Tongue (tissue), 2 donors: Measurements from ENCODE around the gene FKBP3. TPM values are rescaled to one million over a fixed set of nuclear protein-coding genes. Genes with fewer than 3 reads are reported as not detected.
"Not testable (repeated sequence)": the region's sequence is repeated elsewhere in the genome, so short reads cannot be mapped to it uniquely, and the experiment has no call there.

Experiments
- DNase-seq: peaks from one replicate; pipeline ENCODE4 v3.0.0-alpha.2; 2015
- total RNA-seq: library from RNA; depleted of rRNA; stranded (reverse); fragments of >200 nt; gene quantifications from one replicate; pipeline ENCODE4 v1.2.3, GENCODE V29; 2014

FKBP3 gene
- total RNA-seq, 1 donor from 2014 or later: 62.4 TPM

DNA sequence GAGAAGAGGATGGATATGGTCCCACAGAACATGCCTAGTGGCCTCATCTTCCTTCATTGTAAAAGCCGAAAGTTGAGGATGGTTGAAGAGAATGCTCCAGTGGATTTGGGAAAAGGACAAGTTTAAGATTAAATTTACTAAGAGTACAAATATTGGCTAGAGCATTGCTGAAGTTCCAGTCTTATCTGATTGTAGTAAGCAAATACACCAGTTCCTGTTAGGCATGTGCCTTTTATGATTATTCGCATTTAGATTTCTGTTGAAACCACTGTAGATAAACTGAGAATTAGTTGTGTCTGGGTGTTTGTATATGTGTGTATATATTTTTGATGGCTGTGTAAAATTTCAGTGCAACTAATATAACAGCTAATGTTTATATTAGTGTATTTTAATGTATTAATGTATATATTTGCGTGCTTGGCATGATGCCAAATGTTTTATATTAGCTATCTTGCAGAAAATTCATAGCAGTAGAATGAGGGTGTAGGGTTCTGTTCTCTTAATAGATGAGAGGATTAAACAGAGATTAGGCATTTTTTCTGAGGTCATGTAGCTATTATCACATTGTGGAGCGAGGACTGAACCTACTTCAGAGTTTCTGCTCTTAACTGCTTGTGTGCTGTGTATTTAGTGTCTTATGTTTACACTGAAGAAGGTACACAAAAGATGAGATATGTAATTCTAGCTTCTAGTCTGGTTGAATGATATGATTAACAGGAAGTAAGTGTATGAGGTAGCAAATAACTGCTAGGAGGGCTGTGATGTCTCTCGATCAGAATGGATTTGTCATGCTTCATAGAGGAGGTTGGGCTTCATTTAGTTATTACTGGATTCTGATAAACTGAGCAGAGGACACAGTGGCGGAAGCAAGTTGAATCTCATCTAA is 21.1 kb downstream of the FKBP3 start:
- no peak for DNase-seq

DNA sequence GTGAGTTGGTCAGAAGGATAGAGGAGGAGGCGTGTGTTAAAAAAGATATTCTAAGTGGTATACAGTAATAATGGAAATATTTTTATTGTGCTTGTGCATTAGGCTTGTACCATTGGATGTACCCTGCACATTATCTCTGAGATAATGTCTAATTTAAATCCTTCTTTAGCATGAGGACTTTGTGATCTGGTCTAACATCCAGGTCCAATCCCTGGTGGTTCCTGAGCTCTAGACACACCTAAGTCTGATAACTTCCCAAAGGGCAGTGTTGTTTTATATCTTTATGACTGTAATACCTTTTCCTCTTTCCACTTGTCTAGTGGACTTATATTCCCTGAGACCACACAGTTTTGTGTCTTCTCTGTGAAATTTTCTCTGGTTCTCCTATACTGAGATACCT is 29.7 kb downstream of the FKBP3 start:
- DNase-seq: no peak

DNA sequence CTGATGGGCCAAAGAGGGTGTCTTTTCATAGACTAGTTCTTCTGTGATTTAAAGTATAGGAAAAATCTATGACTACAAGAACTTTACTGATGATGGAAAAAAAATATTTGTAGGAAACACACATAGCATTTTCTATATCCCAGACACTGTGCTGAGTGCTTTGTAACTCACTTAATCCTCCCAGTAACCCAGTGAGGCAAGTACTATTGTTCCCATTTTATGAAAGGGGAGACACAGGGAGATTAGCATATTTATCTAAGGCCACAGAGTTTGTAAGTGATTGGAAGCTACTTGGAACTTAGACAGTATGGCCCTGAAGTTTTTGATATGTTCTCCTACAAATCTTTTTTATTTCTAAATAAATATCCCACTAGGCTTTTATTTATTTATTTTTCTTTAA is 30.5 kb downstream of the FKBP3 start:
- DNase-seq: no peak

DNA sequence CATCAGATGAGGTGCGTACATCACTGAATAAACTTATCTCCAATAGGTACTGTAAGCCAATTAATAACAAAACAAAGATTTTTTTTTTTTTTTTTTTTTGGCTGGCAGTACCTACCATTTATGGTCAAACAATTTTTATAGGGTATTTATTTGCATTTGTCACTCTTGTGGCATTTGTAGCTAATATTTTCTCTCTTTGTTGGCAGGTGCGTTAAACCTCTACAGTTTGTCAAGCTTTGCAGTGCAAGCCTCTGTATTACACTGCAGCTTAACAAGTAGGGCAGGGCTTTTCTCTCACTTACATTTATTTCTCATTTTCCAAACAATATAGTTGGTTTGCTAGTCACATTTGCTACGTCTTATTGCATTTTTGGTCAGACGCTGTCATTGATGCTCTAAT is 38.1 kb downstream of the FKBP3 start:
- no peak for DNase-seq

DNA sequence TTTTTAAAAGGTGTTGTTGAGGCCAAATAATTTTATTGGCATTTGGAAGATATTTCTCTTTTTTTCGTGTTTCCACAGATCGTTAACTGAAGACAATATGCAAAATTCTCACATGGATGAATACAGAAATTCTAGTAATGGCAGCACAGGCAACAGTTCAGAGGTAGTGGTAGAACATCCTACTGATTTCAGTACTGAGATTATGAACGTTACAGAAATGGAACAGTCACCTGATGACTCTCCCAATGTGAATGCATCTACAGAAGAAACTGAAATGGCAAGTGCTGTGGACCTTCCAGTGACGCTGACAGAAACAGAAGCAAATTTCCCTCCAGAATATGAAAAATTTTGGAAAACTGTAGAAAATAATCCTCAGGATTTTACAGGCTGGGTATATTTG is 39.1 kb downstream of the FKBP3 start:
- no peak for DNase-seq

DNA sequence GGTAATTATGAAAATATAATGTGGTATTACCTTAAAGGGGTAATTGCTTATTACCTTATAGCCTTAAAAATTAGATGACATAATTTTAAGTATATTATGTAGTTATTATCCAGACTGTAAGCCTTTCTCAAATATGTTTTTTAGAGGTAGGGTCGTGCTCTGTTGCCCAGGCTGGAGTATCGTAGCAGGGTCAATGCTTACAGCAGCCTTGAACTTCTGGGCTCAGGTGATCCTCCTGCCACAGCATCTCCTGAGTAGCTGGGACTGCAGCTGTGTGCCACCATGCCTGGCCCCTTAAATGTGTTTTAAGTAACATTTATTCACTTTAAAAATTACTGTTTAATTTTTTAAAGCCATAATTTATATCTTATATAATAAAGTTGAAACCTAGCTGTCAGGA is 40.0 kb downstream of the FKBP3 start:
- no peak for DNase-seq

DNA sequence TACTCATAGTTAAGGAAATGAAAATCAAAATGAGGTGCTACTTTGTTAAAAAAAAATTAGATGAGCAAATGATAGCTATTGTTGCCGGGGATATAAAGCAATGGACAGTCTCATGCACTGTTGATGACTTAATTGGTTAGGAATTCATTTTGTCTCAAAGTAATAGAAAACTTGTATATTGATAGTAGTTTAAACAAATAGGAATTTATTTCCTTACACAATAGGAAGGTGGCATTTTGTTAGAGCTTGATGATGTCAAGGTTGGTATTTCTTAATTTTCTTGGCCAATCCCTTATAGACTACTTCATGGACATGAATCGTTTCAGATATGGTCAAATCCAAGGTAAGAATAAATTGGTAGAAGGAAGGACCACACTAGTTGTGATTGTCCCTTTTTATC is 42.6 kb downstream of the FKBP3 start:
- DNase-seq: no peak

DNA sequence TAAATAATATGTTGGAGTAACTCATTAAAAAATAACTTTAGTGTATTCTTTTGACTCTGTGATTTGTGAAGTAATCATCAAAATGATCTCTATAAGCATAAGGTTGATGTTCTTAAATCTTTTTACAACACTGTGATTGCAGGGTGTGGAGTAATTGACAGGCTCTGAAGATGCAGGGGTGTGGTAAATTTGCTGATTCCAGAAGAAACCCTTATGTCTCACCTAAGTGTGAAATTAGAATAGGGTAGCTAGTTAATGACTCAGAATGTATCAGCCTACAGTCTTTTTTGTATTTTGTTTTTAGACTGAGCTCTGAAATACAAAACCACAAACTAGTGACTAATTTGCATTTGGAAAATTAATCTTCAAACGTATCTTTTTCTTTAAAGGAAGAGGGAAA is 44.5 kb downstream of the FKBP3 start:
- DNase-seq: no peak

DNA sequence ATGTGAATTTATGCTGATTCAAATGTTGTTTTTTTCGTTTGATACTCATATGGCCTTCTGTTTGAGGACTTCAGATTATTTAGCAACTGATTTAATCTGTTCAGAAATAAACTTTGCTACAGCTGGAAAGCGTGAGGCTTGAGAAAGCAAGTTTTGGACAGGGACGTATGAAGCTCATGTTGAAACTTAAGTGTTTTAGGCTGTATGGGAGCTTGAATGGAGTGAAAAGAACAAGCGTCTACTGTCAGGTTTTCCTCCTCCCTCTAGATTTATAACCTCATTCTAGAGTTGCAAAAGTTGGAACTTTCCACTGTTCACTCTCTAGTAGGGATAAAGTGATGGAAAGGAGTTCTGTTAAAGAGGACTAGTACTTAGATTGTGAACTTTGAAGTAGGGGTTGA is 49.3 kb downstream of the FKBP3 start:
- peak; percentile 37 for DNase-seq

DNA sequence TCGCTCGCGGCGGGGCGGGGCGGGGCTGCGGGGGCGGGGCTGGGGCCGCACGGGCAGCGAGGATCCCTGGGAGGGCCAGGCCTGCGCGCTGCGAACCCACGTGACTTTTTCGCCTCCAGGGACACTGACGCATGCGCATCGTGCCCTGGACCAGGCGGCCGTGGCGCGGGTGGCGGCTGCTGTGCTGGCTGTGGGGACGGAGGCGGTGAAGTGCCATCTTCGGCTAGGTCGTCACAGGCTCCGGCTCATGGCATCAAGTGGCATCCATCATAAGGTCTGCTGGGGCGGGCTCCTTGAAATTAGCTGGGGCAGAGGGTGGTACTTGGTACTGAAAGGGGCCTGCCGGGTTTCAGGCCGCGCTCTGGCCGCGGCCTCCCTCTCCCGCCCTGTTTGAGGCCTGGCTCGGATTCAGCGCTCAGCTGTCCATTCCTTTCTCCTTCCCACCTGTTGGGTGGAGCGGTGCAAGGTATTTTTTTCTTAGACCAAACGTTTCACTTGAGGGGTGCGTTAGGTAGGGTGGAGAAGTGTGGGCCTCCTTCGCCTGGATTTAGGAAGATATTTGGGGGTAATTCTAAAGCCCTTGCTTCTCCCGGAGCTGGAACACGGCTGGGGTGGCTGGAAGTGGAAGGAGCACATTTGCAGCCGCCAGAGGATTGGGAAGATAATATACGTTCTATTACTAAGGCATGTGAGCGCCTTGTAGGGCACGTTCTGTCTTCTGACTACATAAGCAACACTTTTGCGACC is 50.1 kb downstream of the FKBP3 start, which contains the start of gene PRPF39:
TSS of gene PRPF39 (plus strand) at position 141 of the 747 bp plus-strand sequence. CDS start 11,124 bp downstream, outside the sequence.
- peak; percentile 98 for DNase-seq

DNA sequence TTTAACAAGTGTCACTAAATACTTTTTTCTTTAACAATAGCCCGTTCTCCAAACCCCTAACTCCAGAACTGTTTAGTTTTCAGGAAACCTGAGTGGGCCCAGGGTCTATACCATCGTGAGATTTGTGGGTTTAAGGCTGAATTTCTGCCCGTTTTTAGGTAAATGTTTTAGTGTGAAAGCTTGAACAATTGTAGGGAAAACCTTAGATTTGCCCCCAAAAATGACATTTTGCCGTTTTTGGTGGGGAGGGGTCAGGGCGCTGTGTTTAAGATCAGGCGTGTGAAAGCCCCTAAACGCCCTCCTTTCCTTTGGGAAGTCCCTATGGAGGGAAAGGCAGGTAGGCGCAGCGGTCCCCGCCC is 50.7 kb downstream of the FKBP3 start:
- DNase-seq: no peak

DNA sequence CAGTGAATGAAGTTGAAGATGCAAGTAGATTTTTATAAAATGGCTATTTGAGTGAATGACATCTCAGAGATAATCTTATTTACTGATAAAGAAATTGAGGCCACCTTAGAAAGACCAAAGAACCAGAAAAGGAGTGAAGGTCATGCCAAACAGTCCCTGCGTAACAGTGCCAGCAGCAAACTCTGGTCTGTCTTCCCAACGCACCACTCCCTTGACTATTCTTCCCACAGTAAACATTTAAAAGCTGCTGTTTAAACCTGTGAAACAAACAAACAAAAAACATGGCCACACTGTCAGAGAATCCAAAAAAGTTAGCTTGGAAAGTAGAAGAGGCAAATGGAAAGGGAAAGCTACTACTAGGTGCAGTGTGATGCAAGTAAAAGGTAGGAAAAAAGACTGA is 51.9 kb downstream of the FKBP3 start:
- no peak for DNase-seq

DNA sequence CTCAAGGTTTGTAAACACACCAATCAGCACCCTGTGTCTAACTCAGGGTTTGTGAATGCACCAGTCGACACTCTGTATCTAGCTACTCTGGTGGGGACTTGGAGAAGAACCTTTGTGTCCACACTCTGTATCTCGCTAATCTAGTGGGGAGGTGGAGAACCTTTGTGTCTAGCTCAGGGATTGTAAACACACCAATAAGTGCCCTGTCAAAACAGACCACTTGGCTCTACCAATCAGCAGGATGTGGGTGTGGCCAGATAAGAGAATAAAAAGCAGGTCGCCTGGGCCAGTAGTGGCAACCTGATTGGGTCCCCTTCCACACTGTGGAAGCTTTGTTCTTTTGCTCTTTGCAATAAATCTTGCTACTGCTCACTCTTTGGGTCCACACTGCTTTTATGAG is 53.2 kb downstream of the FKBP3 start:
- not testable (repeated sequence) for DNase-seq

DNA sequence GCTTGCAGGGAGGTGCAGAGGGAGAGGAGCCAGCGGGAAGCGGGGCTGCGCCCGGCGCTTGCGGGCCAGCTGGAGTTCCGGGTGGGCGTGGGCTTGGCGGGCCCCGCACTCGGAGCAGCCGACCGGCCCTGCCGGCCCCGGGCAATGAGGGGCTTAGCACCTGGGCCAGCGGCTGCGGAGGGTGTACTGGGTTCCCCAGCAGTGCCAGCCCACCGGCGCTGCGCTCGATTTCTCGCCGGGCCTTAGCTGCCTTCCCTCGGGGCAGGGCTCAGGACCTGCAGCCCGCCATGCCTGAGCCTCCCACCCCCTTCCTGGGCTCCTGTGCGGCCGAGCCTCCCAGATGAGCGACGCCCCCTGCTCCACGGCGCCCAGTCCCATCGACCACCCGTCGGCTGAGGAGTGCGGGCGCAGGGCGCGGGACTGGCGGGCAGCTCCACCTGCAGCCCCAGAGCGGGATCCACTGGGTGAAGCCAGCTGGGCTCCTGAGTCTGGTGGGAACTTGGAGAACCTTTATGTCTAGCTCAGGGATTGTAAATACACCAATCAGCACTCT is 53.8 kb downstream of the FKBP3 start:
- DNase-seq: not testable (repeated sequence)

DNA sequence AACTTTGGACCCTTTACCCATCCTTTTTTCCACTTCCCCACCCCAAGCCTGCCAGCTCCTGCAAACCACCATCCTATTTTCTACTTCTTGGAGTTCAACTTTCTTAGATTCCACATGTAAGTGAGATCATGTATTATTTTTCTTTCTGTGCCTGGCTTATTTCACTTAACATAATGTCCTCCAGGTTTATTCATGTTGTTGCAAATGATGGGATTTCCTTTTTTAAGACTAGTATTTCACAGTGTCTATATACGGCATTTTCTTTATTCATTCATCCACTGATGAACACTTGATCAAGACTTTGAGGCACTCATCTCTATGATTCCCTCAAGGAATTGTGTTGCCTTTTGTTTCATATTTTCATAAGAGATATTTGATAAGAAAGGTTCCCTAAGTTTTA is 56.0 kb downstream of the FKBP3 start:
- DNase-seq: no peak

DNA sequence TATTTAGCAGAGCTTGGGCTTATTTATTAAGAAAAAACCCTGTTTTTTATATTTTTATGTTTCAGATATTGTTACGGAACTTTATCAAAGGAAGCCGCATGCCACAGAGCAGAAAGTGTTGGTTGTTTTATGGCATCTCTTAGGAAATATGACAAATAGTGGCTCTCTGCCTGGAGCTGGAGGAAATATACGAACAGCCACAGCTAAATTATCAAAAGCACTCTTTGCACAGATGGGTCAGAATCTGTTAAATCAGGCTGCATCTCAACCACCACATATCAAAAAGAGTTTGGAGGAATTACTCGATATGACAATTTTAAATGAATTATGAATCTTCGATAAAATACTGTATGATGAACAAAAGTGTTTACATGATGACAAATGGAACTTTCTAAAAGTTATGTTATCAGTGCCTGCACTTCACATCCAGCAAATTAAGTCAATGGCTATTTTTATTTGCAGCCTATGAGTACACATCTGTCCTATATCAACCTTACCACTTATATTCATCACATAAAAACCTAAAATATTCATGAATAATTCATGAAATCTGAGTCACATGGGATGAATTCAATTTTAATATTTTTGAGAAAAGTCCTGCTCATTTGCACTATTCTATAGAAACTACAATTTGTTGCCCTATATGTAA is 60.9 kb downstream of the FKBP3 start:
- DNase-seq: no peak

DNA sequence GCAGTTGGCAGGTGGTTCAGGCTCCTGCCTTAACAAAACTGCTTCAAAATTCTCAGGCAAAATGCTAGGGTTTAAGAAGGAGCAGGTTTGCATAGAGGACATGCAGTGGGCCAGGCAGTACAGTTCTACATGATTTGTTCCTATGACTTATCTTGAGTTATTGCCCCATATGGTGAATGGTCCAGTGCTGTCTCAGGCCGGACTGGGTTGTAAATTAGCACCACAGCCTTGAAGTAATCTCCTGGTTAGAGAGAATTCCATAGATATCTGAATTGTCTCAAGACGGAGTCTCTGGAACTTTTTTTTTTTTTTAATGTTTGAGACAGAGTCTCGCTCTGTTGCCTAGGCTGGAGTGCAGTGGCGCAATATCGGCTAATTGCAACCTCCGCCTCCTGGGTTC is 62.2 kb downstream of the FKBP3 start:
- no peak for DNase-seq

DNA sequence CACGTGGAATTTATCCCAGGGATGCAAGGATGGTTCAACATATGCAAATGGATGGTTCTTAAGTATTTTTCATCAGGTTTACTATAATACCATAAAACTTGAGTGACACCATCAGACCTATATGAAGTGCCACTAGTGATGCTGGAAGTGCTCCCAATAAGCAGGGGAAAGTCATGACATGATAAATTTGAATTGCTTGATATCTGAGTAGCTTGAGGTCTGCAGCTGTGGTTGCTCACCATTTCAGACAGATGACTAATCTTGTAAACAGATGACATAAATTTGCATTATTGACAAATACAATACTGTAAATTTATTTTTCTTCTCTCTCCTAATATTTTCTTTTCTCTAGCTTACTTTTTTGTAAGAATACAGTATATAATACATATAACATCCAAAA is 64.1 kb downstream of the FKBP3 start:
- DNase-seq: no peak

DNA sequence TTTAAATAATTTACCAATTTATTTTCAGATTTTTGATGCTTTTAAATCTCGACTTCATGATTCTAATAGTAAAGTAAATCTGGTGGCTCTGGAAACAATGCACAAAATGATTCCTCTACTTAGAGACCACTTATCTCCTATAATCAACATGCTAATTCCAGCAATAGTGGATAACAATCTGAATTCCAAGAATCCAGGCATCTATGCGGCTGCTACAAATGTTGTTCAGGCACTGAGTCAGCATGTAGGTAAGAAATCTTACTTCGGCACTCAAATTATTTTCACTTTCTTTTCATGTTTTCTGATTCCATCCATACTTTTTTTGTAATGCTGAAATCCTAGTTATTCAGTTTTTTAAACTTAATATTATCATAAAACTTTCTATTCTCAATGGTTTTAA is 65.9 kb downstream of the FKBP3 start:
- DNase-seq: no peak

DNA sequence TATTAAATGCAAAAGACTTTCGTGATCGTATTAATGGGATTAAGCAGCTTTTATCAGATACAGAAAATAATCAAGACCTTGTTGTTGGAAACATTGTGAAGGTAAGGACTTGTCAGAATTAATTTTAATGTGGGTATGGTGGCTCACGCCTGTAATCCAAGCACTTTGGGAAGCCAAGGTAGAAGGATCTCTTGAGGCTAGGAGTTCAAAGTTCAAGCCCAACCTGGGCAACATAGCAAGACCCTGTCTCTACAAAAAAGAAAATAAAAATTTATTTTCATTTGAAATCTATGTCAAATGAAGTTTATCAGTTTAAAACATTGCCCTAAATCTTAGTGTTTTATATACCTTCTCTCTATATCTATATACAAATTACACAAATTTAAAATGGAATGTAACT is 67.6 kb downstream of the FKBP3 start:
- DNase-seq: no peak

DNA sequence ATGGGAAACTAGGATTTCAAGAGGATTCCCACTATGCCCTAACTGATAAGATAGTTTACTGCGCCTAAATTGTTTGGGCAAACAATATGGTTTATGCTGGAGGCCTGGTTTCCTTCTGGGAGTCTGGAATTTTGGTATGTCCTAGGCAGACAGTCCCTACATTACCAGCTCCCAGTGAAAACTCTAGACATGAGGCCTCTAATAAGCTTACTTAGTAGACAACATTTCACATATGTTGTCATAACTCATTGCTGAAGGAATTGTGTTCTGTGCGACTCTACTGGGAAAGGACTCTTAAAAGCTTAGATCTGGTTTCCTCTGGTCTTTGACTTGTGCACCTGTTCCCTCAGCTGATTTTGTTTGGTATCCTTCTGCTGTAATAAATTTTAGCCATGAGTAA is 68.3 kb downstream of the FKBP3 start:
- peak; percentile 43 for DNase-seq
